Kidney (tissue), 14 donors: ENCODE data around the gene TSC22D1. TPM values are rescaled to one million over a fixed set of nuclear protein-coding genes. Genes with fewer than 3 reads are reported as not detected.
A peak's percentile ranks its signal among the peaks of the same experiment; 100 is the strongest.

Experiments
- DNase-seq, 5 donors: peaks; one replicate each; pipeline ENCODE4 v3.0.0-alpha.2; 2013 to 2020
- FAIRE-seq: peaks from 2 replicates; lab custom pipeline; 2012; peaks lifted over from hg19 to GRCh38; lab: Jason Lieb, UNC
- H3K27ac ChIP-seq, 2 donors: one replicate each; pipeline ENCODE4 v1.7.0; 2013; ENCODE audit warnings: low read depth in 2 of 2, low read length in 2 of 2, inconsistent platforms in 1 of 2
- H3K27me3 ChIP-seq: one replicate; pipeline ENCODE4 v1.7.1; 2013; ENCODE audit warnings: low read length, inconsistent platforms; ENCODE audit not compliant: control insufficient read depth, insufficient read depth
- H3K36me3 ChIP-seq, 3 donors: one replicate each; pipeline versions ENCODE4 v1.7.0 to v1.7.1; 2013; ENCODE audit warnings: low read length in 3 of 3, control low read depth in 1 of 3, inconsistent platforms in 1 of 3; ENCODE audit not compliant: insufficient read depth in 3 of 3, control insufficient read depth in 2 of 3
- H3K4me1 ChIP-seq, 3 donors: one replicate each; pipeline versions ENCODE4 v1.7.0 to v1.7.1; 2013; ENCODE audit warnings: low read length in 3 of 3, inconsistent platforms in 1 of 3, low read depth in 1 of 3; ENCODE audit not compliant: control insufficient read depth in 2 of 3, insufficient read depth in 2 of 3
- H3K4me3 ChIP-seq, 3 donors: one replicate each; pipeline versions ENCODE4 v1.7.0 to v1.8.1; 2013; ENCODE audit warnings: low read length in 3 of 3, control low read depth in 1 of 3, inconsistent platforms in 1 of 3
- H3K9ac ChIP-seq, 3 donors: one replicate each; pipeline versions ENCODE4 v1.7.0 to v1.7.1; 2013; ENCODE audit warnings: low read length in 3 of 3, control low read depth in 1 of 3, inconsistent platforms in 1 of 3
- H3K9me3 ChIP-seq, 3 donors: one replicate each; pipeline versions ENCODE4 v1.7.0 to v1.7.1; 2013; ENCODE audit warnings: low read length in 3 of 3, control low read depth in 1 of 3, inconsistent platforms in 1 of 3; ENCODE audit not compliant: control insufficient read depth in 2 of 3, insufficient read depth in 1 of 3
- intact Hi-C: fragments of 100-400 bp; cut with DNase I; formaldehyde crosslinking; loops from one replicate; pipeline ENCODE4 v1.11.1; 2022
- polyA plus RNA-seq: library from polyadenylated mRNA; stranded (reverse); fragments of 350-450 nt; fragmentation: Illumina TruSeq; extraction: RNeasy Lipid Tissue Mini Kit (QIAGEN cat#74804); gene quantifications from one replicate; pipeline ENCODE4 v1.2.3, GENCODE V29; 2014; ENCODE audit warnings: low read depth, low replicate concordance; ENCODE audit not compliant: insufficient read depth
- total RNA-seq: library from RNA; stranded (reverse); fragmentation: NEBNext Ultra II Directional; extraction: Animal tissue kit (Norgen Biotek cat#: 25700); gene quantifications from one replicate; pipeline ENCODE4 v1.2.1, GENCODE V29; 2021
- TF ChIP-seq, protein P1 (sequence below): IDR thresholded peaks from 3 replicates; pipeline ENCODE4 v1.5.1; 2012; ENCODE audit warnings: mild to moderate bottlenecking, moderate library complexity, borderline replicate concordance; ENCODE audit not compliant: insufficient read depth; ENCODE audit errors: extremely low read depth
- donor health status: control.
- donor health status: control.
- donor health status: control.
- donor health status: control.
- donor health status: control.
- donor health status: DM: yes; HTN: yes; CAD: no.
- donor health status: Normal renal cell carcinoma (clear cell type).

Gene TSC22D1
- total and polyA plus RNA-seq, 2 donors from 2014 or later = 163 to 349 TPM

DNA sequence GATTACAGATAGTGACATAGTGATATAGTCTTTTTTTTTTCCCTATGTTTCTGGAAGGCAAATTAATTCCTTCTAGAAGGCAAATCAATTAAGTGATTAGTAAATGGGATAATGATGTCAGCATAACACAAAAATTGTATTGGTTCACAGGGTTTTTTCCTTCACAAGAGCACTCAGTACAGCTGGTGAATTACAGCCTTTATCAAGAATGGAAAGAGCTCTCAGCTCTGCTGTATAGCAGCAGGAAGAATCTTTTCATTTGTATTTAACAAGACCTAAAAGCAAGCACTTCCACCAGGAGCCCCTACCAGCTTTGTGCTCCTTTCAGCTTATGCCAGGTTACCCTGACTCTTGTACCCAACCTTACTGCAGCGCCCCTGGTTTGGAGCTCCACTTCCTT lies 111.7 kb downstream of the TSC22D1 start:
- no peak overlapping the region for H3K27ac ChIP-seq
- TF ChIP-seq, protein P1, sequence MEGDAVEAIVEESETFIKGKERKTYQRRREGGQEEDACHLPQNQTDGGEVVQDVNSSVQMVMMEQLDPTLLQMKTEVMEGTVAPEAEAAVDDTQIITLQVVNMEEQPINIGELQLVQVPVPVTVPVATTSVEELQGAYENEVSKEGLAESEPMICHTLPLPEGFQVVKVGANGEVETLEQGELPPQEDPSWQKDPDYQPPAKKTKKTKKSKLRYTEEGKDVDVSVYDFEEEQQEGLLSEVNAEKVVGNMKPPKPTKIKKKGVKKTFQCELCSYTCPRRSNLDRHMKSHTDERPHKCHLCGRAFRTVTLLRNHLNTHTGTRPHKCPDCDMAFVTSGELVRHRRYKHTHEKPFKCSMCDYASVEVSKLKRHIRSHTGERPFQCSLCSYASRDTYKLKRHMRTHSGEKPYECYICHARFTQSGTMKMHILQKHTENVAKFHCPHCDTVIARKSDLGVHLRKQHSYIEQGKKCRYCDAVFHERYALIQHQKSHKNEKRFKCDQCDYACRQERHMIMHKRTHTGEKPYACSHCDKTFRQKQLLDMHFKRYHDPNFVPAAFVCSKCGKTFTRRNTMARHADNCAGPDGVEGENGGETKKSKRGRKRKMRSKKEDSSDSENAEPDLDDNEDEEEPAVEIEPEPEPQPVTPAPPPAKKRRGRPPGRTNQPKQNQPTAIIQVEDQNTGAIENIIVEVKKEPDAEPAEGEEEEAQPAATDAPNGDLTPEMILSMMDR = no peak
- H3K4me3 ChIP-seq = no peak overlapping the region
- H3K36me3 ChIP-seq = no peaks in the 10 kb centered on the region
- no peak overlapping the region for H3K9ac ChIP-seq
- H3K4me1 ChIP-seq = peaks cover under 1 to 3% (median 2%) of the 10 kb centered on the region in 3 donors
- no peak for FAIRE-seq
- H3K9me3 ChIP-seq = no peaks in the 10 kb centered on the region
- intact Hi-C loops = loop anchor here (10.0 kb wide), 1 partner anchor 560 kb away; no protein-coding TSS in a partner anchor
- no peak for DNase-seq
- H3K27me3 ChIP-seq = no peaks in the 10 kb centered on the region

DNA sequence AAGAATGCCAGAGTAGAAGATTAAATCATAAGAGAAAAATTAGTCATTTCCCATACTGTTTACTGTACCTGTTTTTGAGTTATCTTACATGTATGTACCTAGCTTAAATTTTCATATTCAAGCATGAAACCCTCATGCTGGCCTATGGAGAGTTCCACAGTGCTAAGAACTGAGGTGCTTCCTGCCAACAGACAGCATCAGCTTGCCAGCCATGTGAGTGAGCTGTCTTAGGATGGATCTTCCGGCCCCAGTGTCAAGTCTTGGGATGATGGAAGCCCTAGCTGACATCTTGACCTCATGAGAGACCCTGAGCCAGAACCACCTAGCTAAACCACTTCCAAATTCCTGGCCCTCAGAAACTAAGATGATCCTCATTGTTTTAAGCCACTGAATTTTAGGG lies 112.4 kb downstream of the TSC22D1 start:
- DNase-seq (no peak), FAIRE-seq (no peak)
- Histone ChIP-seq H3K27me3 (no peaks in the 10 kb centered on the region), H3K36me3 (peaks cover 0 to 5% (median 0%) of the 10 kb centered on the region in 3 donors), H3K27ac (no peak overlapping the region), H3K4me3 (no peak overlapping the region), H3K4me1 (peaks cover 0 to 2% (median 0%) of the 10 kb centered on the region in 3 donors), H3K9ac (no peak overlapping the region), H3K9me3 (no peaks in the 10 kb centered on the region)
- TF ChIP-seq, protein P1 = no peak
- intact Hi-C loops = loop anchor here (10.0 kb wide), 1 partner anchor 559 kb away; no protein-coding TSS in a partner anchor

DNA sequence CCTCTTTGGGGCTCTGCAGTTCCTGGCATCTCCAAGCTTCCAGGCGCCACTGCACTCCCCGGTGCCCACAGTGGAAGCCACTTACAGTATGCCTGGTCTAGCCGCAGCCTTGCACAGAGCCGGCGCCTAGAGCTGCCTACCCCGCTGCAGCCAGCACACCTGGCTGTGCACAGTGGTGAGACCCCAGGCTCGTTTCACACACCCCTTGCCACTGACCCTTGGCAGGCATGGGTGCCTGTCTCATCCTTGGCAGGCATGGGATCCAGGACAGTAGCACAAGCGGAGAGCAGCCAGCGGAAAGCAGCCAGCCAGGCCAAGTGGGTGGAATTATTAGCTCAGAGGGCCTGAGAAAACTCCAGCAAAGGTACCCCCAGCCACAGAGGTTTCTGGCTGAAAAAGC lies 116.5 kb downstream of the TSC22D1 start:
- H3K4me3 ChIP-seq = no peak overlapping the region
- intact Hi-C loops = loop anchor here (10.0 kb wide), 1 partner anchor 555 kb away; no protein-coding TSS in a partner anchor
- H3K4me1 ChIP-seq = peaks cover 0 to 2% (median 0%) of the 10 kb centered on the region in 3 donors
- H3K36me3 ChIP-seq = peaks cover 0 to 5% (median 0%) of the 10 kb centered on the region in 3 donors
- no peaks in the 10 kb centered on the region for H3K27me3 ChIP-seq
- TF ChIP-seq, protein P1 = no peak
- no peak for FAIRE-seq
- H3K27ac ChIP-seq = no peak overlapping the region
- DNase-seq = peak in 1 of 5 donors; percentile 46
- no peaks in the 10 kb centered on the region for H3K9me3 ChIP-seq
- no peak overlapping the region for H3K9ac ChIP-seq
